Hepatocyte (in vitro differentiated cells): Measurements from ENCODE around the gene GPR21.

Source experiments
- EZH2 ChIP-seq: fragments of 200-600 bp; sonication (generic); IDR thresholded peaks from 2 replicates; pipeline ENCODE4 v1.6.1; 2016; ENCODE audit warnings: antibody characterized with exemption, mild to moderate bottlenecking, borderline replicate concordance
- EZH2phosphoT487 ChIP-seq: fragments of 200-600 bp; sonication (generic); IDR thresholded peaks from one replicate; pipeline ENCODE4 v1.6.1; 2018; ENCODE audit warnings: antibody characterized with exemption, mild to moderate bottlenecking, low read depth, moderate library complexity; ENCODE audit not compliant: unreplicated experiment, severe bottlenecking
- TF ChIP-seq, protein P1 (sequence below): fragments of 200-600 bp; sonication (generic); IDR thresholded peaks from 2 replicates; pipeline ENCODE4 v1.5.1; 2016; ENCODE audit warnings: antibody characterized with exemption, mild to moderate bottlenecking; ENCODE audit not compliant: poor library complexity

DNA sequence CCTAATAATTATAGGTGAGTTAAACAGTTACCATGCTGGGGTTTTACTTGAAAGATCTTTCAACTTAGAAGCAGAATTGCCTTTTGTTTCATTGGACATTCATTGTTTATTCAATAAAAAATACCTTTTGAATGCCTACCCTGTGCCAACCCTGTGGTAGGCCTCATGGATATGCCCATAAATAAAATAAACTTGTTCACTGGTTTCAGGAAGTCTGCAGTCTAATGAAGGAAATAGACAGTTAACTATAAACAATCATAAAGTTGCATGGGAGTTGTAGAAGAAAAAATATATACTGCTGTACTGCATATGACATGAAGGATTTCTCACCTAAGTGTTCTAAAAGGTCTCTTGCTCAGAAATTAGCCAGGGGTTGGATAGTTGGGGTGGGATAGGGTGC is 5.3 kb upstream of the GPR21 start:
- TF ChIP-seq, protein P1, sequence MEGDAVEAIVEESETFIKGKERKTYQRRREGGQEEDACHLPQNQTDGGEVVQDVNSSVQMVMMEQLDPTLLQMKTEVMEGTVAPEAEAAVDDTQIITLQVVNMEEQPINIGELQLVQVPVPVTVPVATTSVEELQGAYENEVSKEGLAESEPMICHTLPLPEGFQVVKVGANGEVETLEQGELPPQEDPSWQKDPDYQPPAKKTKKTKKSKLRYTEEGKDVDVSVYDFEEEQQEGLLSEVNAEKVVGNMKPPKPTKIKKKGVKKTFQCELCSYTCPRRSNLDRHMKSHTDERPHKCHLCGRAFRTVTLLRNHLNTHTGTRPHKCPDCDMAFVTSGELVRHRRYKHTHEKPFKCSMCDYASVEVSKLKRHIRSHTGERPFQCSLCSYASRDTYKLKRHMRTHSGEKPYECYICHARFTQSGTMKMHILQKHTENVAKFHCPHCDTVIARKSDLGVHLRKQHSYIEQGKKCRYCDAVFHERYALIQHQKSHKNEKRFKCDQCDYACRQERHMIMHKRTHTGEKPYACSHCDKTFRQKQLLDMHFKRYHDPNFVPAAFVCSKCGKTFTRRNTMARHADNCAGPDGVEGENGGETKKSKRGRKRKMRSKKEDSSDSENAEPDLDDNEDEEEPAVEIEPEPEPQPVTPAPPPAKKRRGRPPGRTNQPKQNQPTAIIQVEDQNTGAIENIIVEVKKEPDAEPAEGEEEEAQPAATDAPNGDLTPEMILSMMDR, result no peak
- no peak for TF ChIP-seq EZH2phosphoT487
- no peak for TF ChIP-seq EZH2
